HG02759 (cell line): Measurements from ENCODE around the gene TMEM130.
"Not testable (repeated sequence)": the region's sequence is repeated elsewhere in the genome, so short reads cannot be mapped to it uniquely, and the experiment has no call there.

Source experiments
- ATAC-seq: cut with Tn5 transposase; IDR thresholded peaks from one replicate; pipeline ENCODE4 v1.9.1; 2021; ENCODE audit warnings: mild to moderate bottlenecking, moderate library complexity; ENCODE audit not compliant: unreplicated experiment

TMEM130 gene

DNA sequence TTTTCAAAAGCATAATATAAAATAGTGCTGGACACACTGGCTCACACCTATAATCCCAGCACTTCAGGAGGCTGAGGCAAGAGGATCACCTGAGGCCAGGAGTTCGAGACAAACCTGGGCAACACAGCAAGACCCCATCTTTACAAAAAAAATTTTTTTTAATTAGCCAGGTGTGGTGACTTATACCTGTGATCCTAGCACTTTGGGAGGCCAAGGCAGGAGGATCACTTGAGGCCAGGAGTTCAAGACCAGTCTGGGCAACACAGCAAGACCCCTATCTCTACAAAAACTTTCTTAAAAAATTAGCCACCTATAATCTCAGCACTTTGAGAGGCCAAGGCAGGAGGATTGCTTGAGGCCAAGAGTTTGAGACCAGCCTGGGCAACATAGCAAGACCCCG is 27.3 kb downstream of the TMEM130 start:
- not testable (repeated sequence) for ATAC-seq

DNA sequence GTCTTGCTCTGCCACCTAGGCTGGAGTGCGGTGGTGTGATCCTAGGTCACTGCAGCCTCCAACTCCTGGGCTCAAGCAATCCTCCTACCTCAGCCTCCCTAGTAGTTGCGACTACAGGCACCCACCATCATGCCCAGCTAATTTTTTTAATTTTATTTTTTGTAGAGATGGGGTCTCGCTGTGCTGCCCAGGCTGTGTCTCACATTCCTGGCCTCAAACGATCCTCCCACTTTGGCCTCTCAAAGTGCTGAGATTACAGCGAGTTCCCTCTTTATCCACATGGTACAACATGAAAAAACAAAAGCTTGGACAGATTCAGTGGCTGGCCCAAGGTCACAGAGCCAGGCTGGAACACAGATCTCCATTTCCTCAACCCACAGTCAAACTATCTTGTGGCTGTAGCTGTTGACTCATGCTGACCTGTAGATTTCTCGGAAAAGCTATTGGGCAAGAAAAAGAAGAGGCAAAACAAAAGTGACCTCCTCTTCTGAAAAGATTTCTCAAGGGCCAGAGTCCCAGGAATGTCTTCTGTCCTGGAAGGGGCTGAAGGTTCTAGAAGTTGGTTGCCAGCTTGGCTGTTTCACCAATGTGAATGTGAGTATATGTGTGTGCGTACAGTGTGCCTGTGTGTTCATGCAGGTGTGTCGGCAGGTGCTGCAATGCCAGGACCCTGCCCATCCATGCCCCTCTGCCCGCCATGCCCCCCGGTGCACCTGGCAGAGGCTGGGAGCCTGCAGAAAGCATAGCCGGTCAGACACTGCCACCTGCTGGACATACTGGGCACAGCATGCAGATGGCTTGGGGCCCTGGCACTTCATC is 28.4 kb downstream of the TMEM130 start:
- ATAC-seq = peak; percentile 59

DNA sequence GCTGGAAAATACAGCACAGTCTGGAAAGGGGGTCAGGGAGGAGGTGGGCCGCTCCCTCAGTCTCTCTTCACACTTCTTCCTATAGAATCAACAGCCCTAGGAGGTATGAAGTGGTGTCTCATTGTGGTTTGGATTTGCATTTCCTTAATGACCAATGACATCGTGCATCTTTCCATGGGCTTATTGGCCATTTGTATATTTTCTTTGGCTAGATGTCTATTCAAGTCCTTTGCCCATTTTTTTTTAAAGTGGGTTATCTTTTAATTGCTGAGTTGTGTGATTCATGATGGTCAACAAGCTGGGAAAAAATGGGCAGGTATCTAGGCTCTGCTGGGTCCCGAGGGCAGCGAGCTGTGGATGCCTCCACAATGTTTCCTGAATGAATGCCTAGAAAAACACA is 29.1 kb downstream of the TMEM130 start:
- no peak for ATAC-seq

DNA sequence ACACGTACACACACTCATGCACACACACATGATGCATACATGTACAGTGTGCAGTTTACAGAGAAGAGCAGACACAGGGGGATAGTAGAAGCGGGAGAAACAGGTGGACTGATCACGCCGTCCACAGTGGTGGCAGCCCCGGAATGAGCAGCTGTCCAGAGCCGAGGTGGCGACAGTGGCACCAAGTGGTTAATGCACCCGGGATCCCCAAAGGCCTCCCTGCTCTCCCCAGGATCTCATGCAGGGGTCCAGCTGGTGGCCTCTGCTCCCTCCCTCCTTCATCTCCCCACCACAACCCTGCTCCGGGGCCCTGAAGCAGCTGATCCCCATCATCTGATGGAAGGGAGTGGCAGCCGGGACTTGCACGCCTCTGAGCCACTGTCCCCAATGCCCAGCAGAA is 29.7 kb downstream of the TMEM130 start:
- ATAC-seq = no peak

DNA sequence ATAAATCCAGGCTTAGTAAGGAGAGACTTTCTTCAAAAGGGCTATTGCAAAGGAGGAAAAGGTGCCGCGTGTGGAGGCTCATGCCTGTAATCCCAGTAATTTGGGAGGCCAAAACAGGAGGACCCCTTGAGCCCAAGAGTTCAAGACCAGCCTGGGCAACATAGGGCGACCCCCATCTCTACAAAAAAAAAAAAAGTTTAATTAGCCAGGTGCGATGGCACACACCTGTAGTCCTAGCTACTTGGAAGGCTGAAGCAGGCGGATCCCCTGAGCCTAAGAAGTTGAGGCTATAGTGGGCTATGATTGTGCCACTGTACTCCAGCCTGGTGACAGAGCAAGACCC is 32.2 kb downstream of the TMEM130 start:
- no peak for ATAC-seq

DNA sequence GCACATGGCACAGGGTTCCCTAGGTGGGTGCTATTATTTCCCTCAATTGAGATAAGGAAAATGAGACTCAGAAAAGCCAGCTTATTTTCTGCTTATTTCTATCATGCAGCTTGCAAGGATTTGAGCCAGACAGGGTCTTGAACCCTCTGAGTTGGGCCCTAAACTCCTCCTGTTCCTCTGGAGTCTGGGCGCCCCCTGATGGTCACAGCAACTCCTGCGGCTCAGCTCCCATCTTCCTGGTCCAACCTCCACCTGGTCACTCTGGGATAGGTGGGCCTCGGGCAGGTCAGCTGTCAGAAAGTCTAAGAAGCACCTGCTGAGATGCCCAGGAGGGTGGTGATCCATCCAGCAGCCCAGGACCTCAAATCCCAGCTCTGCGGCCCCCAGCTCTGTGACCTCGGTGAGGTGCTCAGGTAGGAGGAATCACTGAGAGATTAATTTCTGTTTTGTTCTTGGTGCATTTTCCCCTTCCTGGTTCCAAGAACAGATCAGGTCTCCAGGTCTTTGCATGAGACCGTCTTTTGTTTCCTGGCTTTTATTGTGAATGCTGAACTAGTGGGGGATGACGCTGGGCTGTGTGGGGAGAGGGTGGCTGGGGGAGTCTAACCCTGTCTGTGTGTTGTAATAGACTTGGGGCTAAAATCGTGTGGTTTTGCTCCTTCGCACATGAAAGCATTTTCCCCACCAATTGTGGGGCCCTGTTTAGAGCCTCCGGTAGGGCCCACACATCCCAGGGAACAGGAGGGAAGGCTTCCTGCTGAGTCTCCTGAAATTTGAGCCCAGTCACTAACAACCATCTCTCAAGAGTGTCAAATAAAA is 32.8 kb downstream of the TMEM130 start:
- no peak for ATAC-seq

DNA sequence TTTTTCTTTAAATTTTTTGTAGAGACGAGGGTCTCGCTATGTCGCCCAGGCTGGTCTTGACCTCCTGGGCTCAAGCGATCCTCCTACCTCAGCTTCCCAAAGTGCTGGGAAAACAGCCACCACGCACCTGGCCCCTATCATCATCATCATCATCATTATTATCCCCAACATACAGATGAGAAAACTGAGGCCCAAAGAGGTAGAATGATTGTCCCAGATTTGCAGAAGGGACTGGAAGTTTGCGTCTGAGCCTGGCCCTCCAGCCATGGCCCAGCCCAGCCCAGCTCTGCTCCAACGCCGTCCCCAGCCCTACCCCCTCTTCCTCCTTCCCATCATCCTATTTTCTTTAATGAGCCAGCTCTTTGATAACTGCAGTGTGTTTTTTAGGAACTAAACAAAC is 34.9 kb downstream of the TMEM130 start:
- ATAC-seq = no peak

DNA sequence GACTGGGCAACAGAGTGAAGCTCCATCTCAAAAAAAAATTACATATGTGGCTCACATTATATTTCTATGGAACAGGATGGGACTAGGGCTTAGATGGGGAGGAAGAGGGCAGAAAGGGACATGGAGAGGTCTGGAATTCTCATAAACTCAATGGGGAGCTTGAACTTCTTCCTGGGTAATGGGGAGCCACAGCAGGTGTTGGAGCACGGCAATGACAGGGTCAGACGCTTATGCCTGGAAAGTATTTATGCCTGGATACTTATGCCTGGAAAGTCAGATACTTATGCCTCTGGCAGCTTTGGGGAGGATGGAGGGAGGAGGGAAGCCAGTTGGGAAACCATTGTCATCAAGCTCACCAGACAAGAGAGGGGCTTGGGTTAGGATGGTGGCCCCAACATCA is 36.8 kb downstream of the TMEM130 start:
- no peak for ATAC-seq

DNA sequence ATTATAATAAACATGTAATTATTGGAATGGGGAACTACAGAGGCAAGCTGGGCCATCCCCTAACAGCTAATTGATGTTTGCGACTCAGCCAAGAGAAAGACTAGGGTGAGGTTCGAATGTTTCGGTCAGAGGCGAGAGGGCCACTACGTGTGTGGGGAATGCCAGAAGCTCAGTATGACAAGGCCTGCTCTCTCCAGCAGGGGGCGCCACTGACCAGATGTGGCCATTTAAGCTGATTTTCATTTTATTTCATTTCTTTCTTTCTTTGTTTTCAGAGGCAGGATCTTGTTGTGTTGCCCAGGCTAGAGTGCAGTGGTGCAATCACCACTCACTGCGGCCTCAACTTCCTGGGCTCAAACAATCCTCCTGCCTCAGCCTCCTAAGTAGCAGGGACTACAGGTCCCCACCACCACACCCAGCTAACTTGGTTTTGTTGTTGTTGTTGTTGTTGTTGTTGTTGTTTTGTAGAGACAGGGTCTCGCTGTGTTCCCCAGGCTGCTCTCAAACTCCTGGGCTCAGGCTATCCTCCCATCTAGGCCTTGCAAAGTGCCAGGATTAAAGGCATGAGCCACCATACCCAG is 38.1 kb downstream of the TMEM130 start:
- no peak for ATAC-seq

DNA sequence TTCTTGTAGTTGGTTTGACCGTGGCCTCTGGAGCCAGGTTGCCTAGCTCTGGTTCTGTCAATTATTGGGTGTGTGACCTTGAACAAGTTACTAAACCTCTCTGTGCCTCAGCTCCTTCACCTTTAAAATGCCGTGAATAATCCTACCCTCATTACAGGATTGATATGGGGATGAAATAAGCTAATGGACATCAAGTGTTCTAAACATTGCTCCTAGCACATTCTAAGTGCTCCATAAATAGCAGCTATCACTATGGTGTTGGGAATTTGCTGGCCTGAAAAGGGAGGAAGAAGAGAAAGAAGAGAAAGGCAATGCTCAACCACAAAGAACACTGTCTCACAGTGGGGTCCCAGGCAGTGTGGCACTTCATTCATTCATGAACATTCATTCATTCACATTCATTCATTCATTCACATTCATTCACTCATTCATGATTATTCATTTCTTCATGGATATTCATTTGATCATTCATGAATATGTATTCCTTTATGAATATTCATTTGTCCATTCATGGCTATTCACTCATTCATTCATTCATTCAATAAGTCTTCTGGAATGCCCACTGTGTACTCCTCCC is 38.8 kb downstream of the TMEM130 start:
- no peak for ATAC-seq

DNA sequence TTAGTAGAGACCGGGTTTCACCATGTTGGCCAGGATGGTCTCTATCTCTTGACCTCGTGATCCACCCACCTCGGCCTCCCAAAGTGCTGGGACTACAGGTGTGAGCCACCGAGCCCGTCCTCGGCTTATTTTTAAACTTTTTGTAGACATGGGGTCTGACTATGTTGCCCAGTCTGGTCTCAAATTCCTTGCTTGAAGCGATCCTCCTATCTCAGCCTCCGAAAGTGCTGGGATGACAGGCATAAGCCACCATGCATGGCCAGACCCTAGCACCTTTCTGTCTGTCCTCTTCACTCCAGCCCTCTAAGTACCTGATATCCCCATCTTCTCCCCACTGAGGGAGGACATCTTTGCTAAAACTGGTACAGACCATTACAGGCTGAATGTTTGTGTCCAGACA is 41.4 kb downstream of the TMEM130 start:
- no peak for ATAC-seq

DNA sequence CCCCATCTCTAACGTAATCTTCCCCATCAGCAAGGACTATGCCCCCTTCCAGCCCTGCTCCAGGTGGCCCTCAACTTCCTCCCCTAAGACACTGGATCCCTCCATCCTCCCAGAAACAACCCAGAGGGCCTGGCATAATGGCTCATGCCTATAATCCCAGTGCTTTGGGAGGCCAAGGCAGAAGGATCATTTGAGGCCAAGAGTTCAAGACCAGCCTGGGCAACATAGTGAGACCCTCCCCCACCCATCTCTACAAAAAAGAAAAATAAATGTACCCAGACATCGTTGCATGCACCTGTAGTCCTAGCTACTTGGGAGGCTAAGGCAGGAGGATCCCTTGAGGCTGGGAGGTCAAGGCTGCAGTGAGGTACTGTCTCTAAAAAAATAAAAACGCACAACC is 42.6 kb downstream of the TMEM130 start:
- no peak for ATAC-seq

DNA sequence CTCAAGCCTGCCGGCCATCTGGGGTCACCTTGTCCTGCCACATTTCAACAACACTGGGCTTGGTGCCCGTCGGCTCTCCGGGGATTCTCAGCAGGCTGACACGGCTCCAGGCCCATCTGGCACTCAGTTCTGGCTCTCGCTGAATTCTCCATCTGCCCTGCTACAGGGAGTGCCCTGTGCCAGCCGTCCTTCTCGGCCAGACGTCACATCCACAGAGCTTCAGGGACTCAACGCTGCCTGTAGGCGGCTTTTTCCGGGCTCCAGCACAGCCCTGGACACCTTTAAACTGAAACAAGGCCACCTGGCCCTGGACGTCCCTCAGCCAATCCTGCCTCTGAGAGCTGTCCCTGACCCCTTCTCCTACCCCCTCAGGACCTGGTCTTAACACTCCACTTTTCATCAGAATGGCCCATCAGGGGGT is 43.0 kb downstream of the TMEM130 start:
- ATAC-seq = no peak

DNA sequence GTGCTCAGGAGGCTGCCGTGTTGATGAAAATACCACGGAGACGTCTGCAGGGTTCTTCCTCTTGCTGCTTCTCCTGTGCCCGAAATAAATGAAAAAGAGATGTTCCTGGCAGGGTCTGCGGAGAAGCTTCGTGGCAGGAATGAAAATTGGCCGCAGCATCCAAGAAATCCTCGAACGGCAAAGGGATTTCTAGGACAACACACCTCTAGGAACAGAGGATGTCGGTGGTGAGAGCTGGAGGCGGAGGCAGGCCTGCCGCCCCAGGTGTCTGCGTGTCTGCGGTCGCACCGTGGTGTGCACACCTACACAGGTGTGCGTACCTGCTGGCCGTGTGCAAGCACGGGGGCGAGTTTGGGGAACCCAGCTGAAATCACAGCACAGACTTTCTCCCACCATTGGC is 43.4 kb downstream of the TMEM130 start:
- no peak for ATAC-seq

DNA sequence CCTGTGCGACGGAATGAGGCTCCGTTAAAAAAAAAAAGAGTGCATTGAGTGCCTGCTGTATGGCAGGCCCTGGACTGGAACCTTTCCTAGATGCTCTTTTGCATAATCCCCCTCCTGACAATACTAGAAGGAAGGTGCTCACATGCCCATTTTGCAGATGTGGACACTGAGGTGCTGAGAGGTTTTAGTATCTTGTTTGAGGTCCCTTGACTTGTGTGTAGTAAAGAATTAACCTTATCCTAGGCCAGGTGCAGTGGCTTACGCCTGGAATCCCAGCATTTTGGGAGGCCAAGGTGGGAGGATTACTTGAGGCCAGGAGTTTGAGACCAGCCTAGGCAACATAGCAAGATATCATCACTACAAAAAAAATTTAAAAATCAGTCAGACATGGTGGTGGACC is 46.6 kb downstream of the TMEM130 start:
- no peak for ATAC-seq

DNA sequence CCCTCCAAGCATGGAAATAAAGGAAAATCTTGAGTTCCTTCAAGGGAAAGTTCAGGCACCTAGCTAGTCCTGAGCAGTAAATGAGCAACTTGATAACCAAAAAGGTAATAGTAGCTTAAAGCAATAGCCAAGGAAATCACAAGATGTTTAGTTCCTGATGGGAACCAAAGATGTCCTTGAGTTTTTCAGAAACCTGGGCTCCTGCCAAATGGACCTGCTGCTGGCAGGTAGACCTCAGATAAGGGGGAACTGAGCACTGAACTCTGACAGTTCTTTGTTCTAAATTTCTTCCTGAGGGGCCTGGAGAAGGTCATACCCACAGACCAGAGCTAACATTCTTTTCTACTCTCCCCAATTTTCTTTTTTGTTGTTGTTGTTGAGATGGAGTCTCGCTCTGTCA is 48.5 kb downstream of the TMEM130 start:
- ATAC-seq = no peak

DNA sequence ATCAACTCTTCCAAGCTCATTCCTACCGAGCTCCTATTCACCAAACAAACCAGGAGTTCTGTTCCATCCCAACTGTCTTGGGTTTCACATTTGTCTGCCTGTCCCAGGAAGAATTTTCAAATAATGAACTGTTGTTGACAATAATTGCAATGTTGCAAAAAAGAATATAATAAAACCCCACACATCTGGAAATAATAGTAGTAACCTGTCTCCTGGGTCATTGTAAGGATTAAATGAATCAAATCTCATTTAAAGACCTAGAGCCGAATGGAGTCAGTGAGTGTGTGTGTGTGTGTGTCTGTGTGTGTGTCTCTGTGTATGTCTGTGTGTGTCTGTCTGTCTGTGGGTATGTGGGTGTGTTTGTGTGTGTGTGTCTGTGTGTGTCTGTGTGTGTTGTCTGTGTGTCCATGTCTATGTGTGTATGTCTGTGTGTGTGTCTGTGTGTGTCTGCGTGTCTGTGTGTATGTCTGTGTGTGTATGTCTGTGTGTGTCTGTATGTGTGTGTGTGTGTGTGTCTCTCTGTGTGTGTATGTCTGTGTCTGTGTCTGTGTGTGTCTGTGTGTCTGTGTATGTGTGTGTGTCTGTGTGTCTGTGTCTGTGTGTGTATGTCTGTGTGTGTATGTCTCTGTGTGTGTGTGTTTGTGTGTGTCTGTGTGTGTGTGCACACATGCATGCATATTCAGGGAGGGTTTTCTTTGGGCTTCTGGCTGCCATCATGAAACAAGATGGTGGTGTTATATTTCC is 52.7 kb downstream of the TMEM130 start:
- no peak for ATAC-seq

DNA sequence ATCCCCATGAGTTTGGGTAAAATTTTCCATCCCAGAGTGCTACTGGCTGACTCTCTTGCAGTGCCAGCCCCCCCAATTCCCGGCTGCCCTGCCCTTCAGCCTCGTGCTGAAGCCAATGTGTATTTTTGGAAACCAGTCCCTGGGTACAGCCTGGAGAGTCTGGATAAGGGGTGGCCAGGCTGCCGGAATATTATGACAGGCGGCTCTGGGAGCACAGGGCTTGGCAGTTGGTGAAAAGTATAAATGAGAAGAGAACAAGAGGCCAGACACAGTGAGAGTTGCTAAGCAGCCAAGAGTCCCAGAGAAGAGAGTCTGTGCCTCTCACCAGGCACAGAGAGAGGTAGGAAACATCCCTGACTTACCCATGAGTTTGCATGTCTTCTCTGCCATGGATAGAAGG is 53.6 kb downstream of the TMEM130 start:
- ATAC-seq = no peak

DNA sequence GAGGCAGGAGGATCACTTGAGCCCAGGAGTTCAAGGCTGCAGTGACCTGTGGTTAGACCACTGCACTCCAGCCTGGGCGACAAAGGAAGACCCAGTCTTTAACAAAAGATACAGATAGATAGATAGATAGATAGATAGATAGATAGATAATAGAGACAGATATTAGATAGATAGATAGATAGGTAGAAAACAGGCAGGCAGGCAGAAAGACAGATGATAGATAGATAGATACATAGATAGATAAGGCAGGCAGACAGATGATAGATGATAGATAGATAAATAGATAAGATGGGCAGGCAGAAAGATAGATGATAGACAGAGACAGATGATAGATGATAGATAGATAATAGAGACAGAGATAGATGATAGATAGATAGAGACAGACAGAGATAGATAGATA is 54.5 kb downstream of the TMEM130 start:
- ATAC-seq = no peak

DNA sequence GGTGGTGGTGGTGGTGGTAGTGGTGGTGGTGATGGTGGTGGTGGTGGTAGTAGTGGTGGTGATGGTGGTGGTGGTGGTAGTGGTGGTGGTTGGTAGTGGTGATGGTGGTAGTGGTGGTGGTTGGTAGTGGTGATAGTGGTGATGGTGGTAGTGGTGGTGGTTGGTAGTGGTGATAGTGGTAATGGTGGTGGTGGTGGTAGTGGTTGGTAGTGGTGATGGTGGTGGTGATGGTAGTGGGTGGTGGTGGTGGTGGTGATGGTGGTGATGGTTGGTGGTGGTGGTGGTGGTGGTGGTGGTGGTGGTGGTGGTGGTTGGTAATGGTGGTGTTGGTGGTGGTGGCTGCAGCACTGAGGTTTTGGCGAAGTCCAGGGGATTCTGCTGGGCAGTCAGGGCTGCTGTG is 58.5 kb downstream of the TMEM130 start:
- ATAC-seq = no peak
